OCI-LY7 (cell line): ENCODE measurements around the gene SPATS2L. TPM values are rescaled to one million over a fixed set of nuclear protein-coding genes. Genes with fewer than 3 reads are reported as not detected.

Experiments used
- BruUV-seq: library from RNA; stranded (reverse); fragments of 400-500 nt; replicated peaks from 2 replicates; lab custom pipeline; 2021; lab: Mats Ljungman, UMichigan
- CTCF ChIA-PET: fragments of 300-600 bp; sonication (Branson Sonifier 250); formaldehyde crosslinking; loops from one replicate; lab custom pipeline; 2022; ENCODE audit warnings: antibody characterized with exemption; ENCODE audit not compliant: unreplicated experiment; lab: Charles Lee
- POLR2A ChIA-PET: fragments of 300-600 bp; sonication (Branson Sonifier 250); formaldehyde crosslinking; loops from one replicate; lab custom pipeline; 2022; ENCODE audit warnings: antibody characterized with exemption; lab: Charles Lee
- DNase-seq: peaks from one replicate; pipeline ENCODE4 v3.0.0-alpha.2; 2015; ENCODE audit warnings: low spot score
- H2AFZ ChIP-seq: fragments of 200-600 bp; sonication (generic), shearing (Covaris generic); 2 replicates; pipeline ENCODE4 v1.6.1; 2014; ENCODE audit warnings: mild to moderate bottlenecking, antibody characterized with exemption, low read length, moderate library complexity
- H3K27ac ChIP-seq: fragments of 200-600 bp; sonication (generic); 2 replicates; pipeline ENCODE4 v1.5.1; 2014; ENCODE audit warnings: mixed run types, low read depth, mild to moderate bottlenecking, moderate library complexity, low read length, inconsistent platforms; ENCODE audit not compliant: poor library complexity, severe bottlenecking
- H3K36me3 ChIP-seq: fragments of 200-600 bp; sonication (generic); 2 replicates; pipeline ENCODE4 v1.6.1; 2014; ENCODE audit warnings: mild to moderate bottlenecking, antibody characterized with exemption, low read length, moderate library complexity, mixed read lengths; ENCODE audit not compliant: insufficient read depth
- H3K4me1 ChIP-seq: fragments of 200-600 bp; sonication (generic); 2 replicates; pipeline ENCODE4 v1.5.1; 2014; ENCODE audit warnings: mild to moderate bottlenecking, low read length; ENCODE audit not compliant: insufficient read depth, poor library complexity, severe bottlenecking
- H3K4me2 ChIP-seq: fragments of 200-600 bp; sonication (generic); 2 replicates; pipeline ENCODE4 v1.6.1; 2014; ENCODE audit warnings: mild to moderate bottlenecking, low read length
- H3K4me3 ChIP-seq: fragments of 200-600 bp; sonication (generic); 2 replicates; pipeline ENCODE4 v1.5.1; 2014; ENCODE audit warnings: mild to moderate bottlenecking, low read depth, low read length; ENCODE audit not compliant: poor library complexity, severe bottlenecking
- H3K79me2 ChIP-seq: fragments of 200-600 bp; sonication (generic); 2 replicates; pipeline ENCODE4 v1.6.1; 2016; ENCODE audit warnings: low read depth, mild to moderate bottlenecking, low read length, moderate library complexity, mixed read lengths; ENCODE audit not compliant: insufficient read depth
- H3K9me2 ChIP-seq: fragments of 200-600 bp; sonication (generic); 2 replicates; pipeline ENCODE4 v1.6.1; 2016; ENCODE audit warnings: mild to moderate bottlenecking, low read length, mixed read lengths; ENCODE audit not compliant: insufficient read depth
- H3K9me3 ChIP-seq: fragments of 200-600 bp; sonication (generic); 2 replicates; pipeline ENCODE4 v1.6.1; 2014; ENCODE audit warnings: mild to moderate bottlenecking, mixed run types, low read length, mixed read lengths
- H4K20me1 ChIP-seq: fragments of 200-600 bp; sonication (generic); 2 replicates; pipeline ENCODE4 v1.6.1; 2014; ENCODE audit warnings: mild to moderate bottlenecking, antibody characterized with exemption, low read length, moderate library complexity, mixed read lengths; ENCODE audit not compliant: insufficient read depth
- EZH2phosphoT487 ChIP-seq: fragments of 200-600 bp; sonication (generic); IDR thresholded peaks from 2 replicates; pipeline ENCODE4 v1.6.1; 2018; ENCODE audit warnings: low read depth, borderline replicate concordance, mild to moderate bottlenecking, mixed run types, antibody characterized with exemption, low read length, moderate library complexity, mixed read lengths
- intact Hi-C: fragments of 100-400 bp; cut with micrococcal nuclease; formaldehyde crosslinking; loops from one replicate; pipeline ENCODE4 v1.10.0; 2022; ENCODE audit not compliant: unreplicated experiment
- total RNA-seq, 2 experiments: library from RNA; depleted of rRNA in 1 of 2; stranded (reverse); fragments of >200 nt in 1 of 2; shearing (Covaris generic) in 1 of 2; gene quantifications; 2 replicates each; pipeline ENCODE4 v1.2.3, GENCODE V29; 2014 to 2022
- TF ChIP-seq, protein P1 (sequence below): fragments of 200-600 bp; sonication (generic); conservative IDR thresholded peaks from 2 replicates; pipeline ENCODE4 v1.5.1; 2014; ENCODE audit warnings: mild to moderate bottlenecking, antibody characterized with exemption, low read length, moderate library complexity, mixed read lengths

The SPATS2L gene
- total RNA-seq, 2 experiments from 2014 or later = 3.1 to 5.2 TPM

DNA sequence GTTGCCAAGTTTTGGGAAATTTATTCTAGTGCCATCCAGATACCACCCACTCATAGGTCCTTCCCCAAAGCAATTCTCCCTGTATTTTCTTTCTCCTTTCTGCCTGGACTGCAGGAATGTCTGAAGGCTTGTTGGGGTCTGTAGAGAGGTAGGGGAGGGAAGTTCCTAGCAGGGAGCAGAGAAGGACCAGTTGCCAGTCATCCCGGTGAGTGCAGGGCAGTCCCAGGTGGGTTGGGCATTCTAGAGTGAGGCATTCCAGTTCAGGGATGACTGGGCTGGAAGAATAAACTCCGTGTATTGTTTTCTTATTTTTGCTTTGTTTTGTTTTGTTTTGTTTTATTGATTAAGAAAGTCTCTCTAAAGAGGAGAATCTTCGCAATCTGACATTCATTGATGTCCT lies 58.1 kb downstream of the SPATS2L start:
- no peak overlapping the region for H3K4me3 ChIP-seq
- ChIA-PET POLR2A (no interaction called here), CTCF (no interaction called here)
- no peaks in the 10 kb centered on the region for H3K9me2 ChIP-seq
- no TSS peak for BruUV-seq
- no peaks in the 10 kb centered on the region for H4K20me1 ChIP-seq
- no peaks in the 10 kb centered on the region for H3K4me1 ChIP-seq
- intact Hi-C loops = no loop called here
- no peak for DNase-seq
- H3K9me3 ChIP-seq = no peaks in the 10 kb centered on the region
- H3K36me3 ChIP-seq = no peaks in the 10 kb centered on the region
- H2AFZ ChIP-seq = no peak overlapping the region
- H3K27ac ChIP-seq = no peak overlapping the region
- H3K4me2 ChIP-seq = no peak overlapping the region
- TF ChIP-seq EZH2phosphoT487 = no peak
- TF ChIP-seq, protein P1, sequence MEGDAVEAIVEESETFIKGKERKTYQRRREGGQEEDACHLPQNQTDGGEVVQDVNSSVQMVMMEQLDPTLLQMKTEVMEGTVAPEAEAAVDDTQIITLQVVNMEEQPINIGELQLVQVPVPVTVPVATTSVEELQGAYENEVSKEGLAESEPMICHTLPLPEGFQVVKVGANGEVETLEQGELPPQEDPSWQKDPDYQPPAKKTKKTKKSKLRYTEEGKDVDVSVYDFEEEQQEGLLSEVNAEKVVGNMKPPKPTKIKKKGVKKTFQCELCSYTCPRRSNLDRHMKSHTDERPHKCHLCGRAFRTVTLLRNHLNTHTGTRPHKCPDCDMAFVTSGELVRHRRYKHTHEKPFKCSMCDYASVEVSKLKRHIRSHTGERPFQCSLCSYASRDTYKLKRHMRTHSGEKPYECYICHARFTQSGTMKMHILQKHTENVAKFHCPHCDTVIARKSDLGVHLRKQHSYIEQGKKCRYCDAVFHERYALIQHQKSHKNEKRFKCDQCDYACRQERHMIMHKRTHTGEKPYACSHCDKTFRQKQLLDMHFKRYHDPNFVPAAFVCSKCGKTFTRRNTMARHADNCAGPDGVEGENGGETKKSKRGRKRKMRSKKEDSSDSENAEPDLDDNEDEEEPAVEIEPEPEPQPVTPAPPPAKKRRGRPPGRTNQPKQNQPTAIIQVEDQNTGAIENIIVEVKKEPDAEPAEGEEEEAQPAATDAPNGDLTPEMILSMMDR = no peak
- no peaks in the 10 kb centered on the region for H3K79me2 ChIP-seq

DNA sequence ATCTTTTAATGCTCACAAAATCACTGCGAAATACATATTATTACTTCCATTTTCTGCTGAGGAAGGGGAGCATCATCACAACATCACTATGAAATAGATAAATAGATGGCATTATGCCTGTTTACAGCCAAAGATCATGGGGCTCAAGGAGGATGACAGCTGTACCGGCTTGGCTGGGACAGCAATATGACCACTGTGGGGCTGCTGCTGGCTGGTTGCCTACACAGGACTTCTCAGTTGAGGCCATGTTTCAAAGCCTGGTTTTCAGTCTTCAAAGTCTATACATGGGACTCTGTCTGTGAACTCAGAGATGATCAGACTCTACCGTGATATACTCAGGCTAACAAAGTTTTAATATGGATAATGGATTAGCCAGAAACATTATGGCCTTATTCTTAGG lies 58.7 kb downstream of the SPATS2L start:
- Histone ChIP-seq H3K4me1 (no peaks in the 10 kb centered on the region), H3K79me2 (no peaks in the 10 kb centered on the region), H2AFZ (no peak overlapping the region), H3K4me3 (no peak overlapping the region), H3K36me3 (no peaks in the 10 kb centered on the region), H3K27ac (no peak overlapping the region), H3K9me3 (no peaks in the 10 kb centered on the region), H3K9me2 (no peaks in the 10 kb centered on the region), H4K20me1 (no peaks in the 10 kb centered on the region), H3K4me2 (no peak overlapping the region)
- intact Hi-C loops = no loop called here
- ChIA-PET CTCF (no interaction called here), POLR2A (interaction anchor here (0.7 to 1.7 kb wide), 2 partner anchors 18 to 28 kb away, joined by 3 to 5 read pairs; no protein-coding TSS in a partner anchor)
- DNase-seq = no peak
- no TSS peak for BruUV-seq
- no peak for TF ChIP-seq EZH2phosphoT487
- TF ChIP-seq, protein P1 = no peak

DNA sequence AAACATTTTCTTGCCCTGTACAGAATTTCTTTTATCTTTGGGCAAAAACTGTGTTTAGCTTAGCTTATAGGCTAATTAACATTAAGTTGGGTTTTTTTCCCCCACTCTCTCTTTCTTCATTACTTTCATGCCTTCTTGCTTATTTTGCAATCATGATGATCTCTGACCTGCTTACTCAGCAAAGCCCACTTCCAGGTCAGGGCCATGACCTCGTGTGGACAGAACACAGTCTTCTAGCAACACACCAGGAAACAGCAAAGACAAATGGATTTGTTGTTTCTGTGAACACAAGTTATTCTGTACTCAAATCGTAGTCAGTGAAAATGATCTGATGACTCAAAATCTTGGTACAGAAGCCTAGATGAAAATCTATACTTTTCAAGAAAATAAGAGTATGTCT lies 60.7 kb downstream of the SPATS2L start:
- CTCF ChIA-PET = no interaction called here

More for the DNA sequence above, 60.7 kb downstream of the SPATS2L start:
- H3K4me1 ChIP-seq = no peaks in the 10 kb centered on the region
- H3K9me3 ChIP-seq = no peaks in the 10 kb centered on the region
- no peak overlapping the region for H3K4me2 ChIP-seq
- POLR2A ChIA-PET = interaction anchor here (1.4 to 1.7 kb wide), 3 partner anchors 12 to 58 kb away, joined by 3 to 5 read pairs (median 4); no protein-coding TSS in a partner anchor
- H2AFZ ChIP-seq = no peak overlapping the region
- no peaks in the 10 kb centered on the region for H3K36me3 ChIP-seq
- TF ChIP-seq, protein P1 = no peak
- TF ChIP-seq EZH2phosphoT487 = no peak
- H3K79me2 ChIP-seq = no peaks in the 10 kb centered on the region
- no peaks in the 10 kb centered on the region for H4K20me1 ChIP-seq
- BruUV-seq = no TSS peak
- no peak overlapping the region for H3K4me3 ChIP-seq
- no peak overlapping the region for H3K27ac ChIP-seq
- DNase-seq = no peak
- no peaks in the 10 kb centered on the region for H3K9me2 ChIP-seq
- intact Hi-C loops = no loop called here
